BLaER1 treated with 17β-estradiol and CSF1 and Interleukin-3, amounts not matched to agents 10 nM and 100 nM (cell line): Measurements from ENCODE around the gene SH3D19.
"Not testable (repeated sequence)": the region's sequence is repeated elsewhere in the genome, so short reads cannot be mapped to it uniquely, and the experiment has no call there.

Experiments
- H3K27ac ChIP-seq, 11 experiments: shearing (Covaris generic); formaldehyde crosslinking; 2 replicates each; pipeline ENCODE4 v1.8.1; 2022
- H3K27me3 ChIP-seq, 11 experiments: shearing (Covaris generic); formaldehyde crosslinking; 2 replicates each; pipeline ENCODE4 v1.8.1; 2022
- H3K36me3 ChIP-seq, 11 experiments: shearing (Covaris generic); formaldehyde crosslinking; 2 replicates each; pipeline ENCODE4 v1.8.1; 2022
- H3K4me1 ChIP-seq, 10 experiments: shearing (Covaris generic); formaldehyde crosslinking; 2 replicates each; pipeline ENCODE4 v1.8.1; 2022
- H3K4me2 ChIP-seq, 11 experiments: shearing (Covaris generic); formaldehyde crosslinking; 2 replicates each; pipeline ENCODE4 v1.8.1; 2022
- H3K4me3 ChIP-seq, 10 experiments: shearing (Covaris generic); formaldehyde crosslinking; 2 replicates each; pipeline ENCODE4 v1.8.1; 2022
- H3K9ac ChIP-seq, 11 experiments: shearing (Covaris generic); formaldehyde crosslinking; 2 replicates each; pipeline ENCODE4 v1.8.1; 2022
- H3K9me3 ChIP-seq, 11 experiments: shearing (Covaris generic); formaldehyde crosslinking; replicated peaks in 1 of 11; 2 replicates each; pipeline ENCODE4 v1.8.1; 2022
- H4K20me1 ChIP-seq, 11 experiments: shearing (Covaris generic); formaldehyde crosslinking; 2 replicates each; pipeline ENCODE4 v1.8.1; 2022
- Cebpa-rat ChIP-seq, 11 experiments: shearing (Covaris generic); IDR thresholded peaks; 2 replicates each; pipeline ENCODE4 v1.8.1; 2022

The SH3D19 gene

DNA sequence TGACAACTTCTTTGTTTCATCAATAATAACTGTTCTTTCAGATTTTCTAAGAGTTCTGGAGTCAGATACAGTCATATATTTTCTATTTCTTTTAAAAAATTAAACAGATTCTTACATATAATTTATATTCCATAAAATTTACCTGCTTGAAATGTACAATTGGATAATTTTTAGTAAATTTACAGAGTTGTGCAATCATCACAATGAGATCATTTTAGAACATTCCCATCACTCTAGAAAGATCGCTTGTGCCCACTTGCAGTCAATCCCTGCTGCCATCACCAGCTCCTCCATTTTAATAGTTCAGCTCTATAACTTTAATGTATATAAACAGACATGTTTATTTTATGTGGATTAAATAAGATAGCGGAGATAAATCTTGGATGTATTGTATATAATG is 78.0 kb downstream of the SH3D19 start:
- Histone ChIP-seq H3K27ac (no peak overlapping the region), H3K4me1 (no peaks in the 10 kb centered on the region), H3K27me3 (no peaks in the 10 kb centered on the region), H3K4me3 (no peak overlapping the region), H3K9me3 (no peaks in the 10 kb centered on the region), H3K9ac (no peak overlapping the region), H3K36me3 (no peaks in the 10 kb centered on the region), H4K20me1 (no peaks in the 10 kb centered on the region), H3K4me2 (no peak overlapping the region)
- 0 out of 22 replicates have a peak, but pooled peaks of 1 of the 11 experiments have one; percentile 14 for TF ChIP-seq Cebpa-rat (IDR thresholded peaks at IDR 0.05)

DNA sequence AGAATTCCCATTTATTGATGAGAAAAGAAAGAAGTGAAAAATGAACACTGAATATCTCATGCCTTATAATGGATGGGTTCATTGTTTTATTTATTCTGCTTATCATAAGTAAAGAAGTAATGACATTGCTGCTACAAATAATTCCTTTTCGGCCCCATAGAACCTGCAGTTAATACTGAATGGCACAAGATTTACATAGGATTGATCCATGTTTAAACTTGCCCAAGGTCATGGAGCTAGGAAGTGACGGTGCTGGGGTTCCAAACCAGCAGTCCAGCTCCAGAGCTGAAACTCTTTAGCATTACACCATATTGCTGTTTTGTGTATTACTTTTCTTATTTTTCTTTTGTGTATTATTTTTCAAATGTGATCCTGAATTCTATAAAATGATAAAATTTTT is 78.7 kb downstream of the SH3D19 start:
- no peak overlapping the region for H3K27ac ChIP-seq
- H4K20me1 ChIP-seq: no peaks in the 10 kb centered on the region
- H3K4me2 ChIP-seq: no peak overlapping the region
- H3K4me1 ChIP-seq: no peaks in the 10 kb centered on the region
- H3K4me3 ChIP-seq: no peak overlapping the region
- no peaks in the 10 kb centered on the region for H3K9me3 ChIP-seq
- no peaks in the 10 kb centered on the region for H3K36me3 ChIP-seq
- H3K27me3 ChIP-seq: no peaks in the 10 kb centered on the region
- TF ChIP-seq Cebpa-rat (IDR thresholded peaks at IDR 0.05): no peak
- H3K9ac ChIP-seq: no peak overlapping the region

DNA sequence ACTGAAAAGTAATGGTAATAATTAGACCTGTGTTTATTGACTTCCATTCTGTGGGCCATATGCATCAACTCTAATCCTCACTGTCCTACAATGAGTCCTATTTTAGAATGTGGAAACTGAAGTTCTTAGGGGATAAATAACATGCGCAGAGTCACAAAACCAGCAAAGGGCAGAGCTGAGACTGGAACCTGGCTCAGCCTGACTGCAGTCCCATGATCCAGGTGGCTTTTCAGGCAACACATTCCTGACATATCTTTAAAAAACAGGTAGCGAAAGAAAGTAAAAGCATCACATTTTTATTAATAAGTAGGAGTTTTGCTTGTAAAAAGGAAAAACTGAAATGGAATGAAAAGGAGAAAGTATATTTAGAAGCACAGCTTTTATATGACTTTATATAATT is 83.1 kb downstream of the SH3D19 start:
- no peak overlapping the region for H3K4me3 ChIP-seq
- no peak overlapping the region for H3K9ac ChIP-seq
- no peak overlapping the region for H3K27ac ChIP-seq
- H3K4me1 ChIP-seq: no peaks in the 10 kb centered on the region
- H3K9me3 ChIP-seq: no peaks in the 10 kb centered on the region
- H3K36me3 ChIP-seq: no peaks in the 10 kb centered on the region
- H3K27me3 ChIP-seq: no peaks in the 10 kb centered on the region
- TF ChIP-seq Cebpa-rat (IDR thresholded peaks at IDR 0.05): no peak
- no peaks in the 10 kb centered on the region for H4K20me1 ChIP-seq
- no peak overlapping the region for H3K4me2 ChIP-seq

DNA sequence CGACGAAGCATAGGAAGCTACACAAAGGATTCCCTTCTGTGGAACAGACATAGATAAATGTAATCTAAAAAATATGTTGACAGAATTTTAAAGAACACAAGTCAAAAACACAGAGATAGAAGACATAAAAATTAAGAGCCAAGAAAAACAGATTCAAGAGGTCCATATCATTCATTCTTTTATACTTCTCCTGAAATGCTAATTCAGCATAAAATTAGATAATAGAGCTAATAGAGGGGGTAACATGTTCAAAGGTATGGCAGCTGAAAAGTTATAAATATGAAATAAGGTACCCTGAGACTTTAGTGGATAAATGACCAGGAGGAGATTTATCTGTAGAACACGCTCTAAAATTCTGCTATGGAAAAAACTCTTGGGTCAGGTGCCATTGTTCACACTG is 85.8 kb downstream of the SH3D19 start:
- no peaks in the 10 kb centered on the region for H3K36me3 ChIP-seq
- no peaks in the 10 kb centered on the region for H3K4me1 ChIP-seq
- H4K20me1 ChIP-seq: no peaks in the 10 kb centered on the region
- no peaks in the 10 kb centered on the region for H3K27me3 ChIP-seq
- H3K27ac ChIP-seq: no peak overlapping the region
- no peak for TF ChIP-seq Cebpa-rat (IDR thresholded peaks at IDR 0.05)
- H3K4me3 ChIP-seq: no peak overlapping the region
- no peak overlapping the region for H3K9ac ChIP-seq
- H3K4me2 ChIP-seq: no peak overlapping the region
- peaks cover 5 to 14% (median 8%) of the 10 kb centered on the region in 11 experiments; a peak in 20 of 22 replicates for H3K9me3 ChIP-seq

DNA sequence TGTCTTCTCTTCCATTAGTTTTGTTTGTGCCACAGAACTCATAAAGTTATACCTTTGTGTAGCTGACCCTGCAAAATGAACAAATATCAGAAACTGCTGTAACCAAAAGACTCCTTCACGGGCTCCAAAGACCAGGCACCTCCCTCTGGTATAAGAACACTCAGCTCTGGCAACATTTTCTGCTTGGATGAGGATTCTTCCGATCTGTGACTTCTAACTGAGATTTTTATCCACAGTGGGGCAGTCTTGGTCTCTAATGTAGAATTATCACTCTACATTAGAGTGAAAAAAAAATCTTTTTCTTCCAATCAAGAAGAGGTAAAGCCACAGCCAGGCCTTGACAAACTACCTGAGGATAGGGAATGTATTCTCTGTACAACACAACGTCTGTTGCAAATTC is 86.9 kb downstream of the SH3D19 start:
- Histone ChIP-seq H3K4me2 (no peak overlapping the region), H3K27me3 (no peaks in the 10 kb centered on the region), H3K9me3 (peaks cover 5 to 14% (median 8%) of the 10 kb centered on the region in 11 experiments; a peak in 20 of 22 replicates), H3K36me3 (no peaks in the 10 kb centered on the region), H3K4me1 (no peaks in the 10 kb centered on the region), H3K9ac (no peak overlapping the region), H3K27ac (no peak overlapping the region), H3K4me3 (no peak overlapping the region), H4K20me1 (no peaks in the 10 kb centered on the region)
- TF ChIP-seq Cebpa-rat (IDR thresholded peaks at IDR 0.05): no peak

DNA sequence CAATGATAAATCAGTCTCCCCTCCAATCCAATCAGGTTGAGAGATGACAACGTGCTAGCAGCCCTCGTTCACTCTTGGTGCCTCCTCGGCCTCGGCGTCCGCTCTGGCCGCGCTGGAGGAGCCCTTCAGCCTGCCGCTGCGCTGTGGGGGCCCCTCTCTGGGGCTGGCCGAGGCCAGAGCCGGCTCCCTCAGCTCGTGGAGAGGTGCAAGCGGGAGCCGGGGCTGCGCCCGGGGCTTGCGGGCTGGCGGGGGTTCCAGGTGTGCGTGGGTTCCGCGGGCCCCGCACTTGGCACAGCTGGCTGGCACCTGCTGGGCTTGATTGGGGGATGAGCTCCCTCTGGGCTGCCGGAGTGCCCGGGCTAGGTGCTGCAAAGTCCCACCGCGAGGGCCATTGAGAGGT is 89.4 kb downstream of the SH3D19 start:
- no peak overlapping the region for H3K27ac ChIP-seq
- no peaks in the 10 kb centered on the region for H3K4me1 ChIP-seq
- H3K27me3 ChIP-seq: no peaks in the 10 kb centered on the region
- no peak for TF ChIP-seq Cebpa-rat (IDR thresholded peaks at IDR 0.05)
- H4K20me1 ChIP-seq: no peaks in the 10 kb centered on the region
- H3K9ac ChIP-seq: no peak overlapping the region
- H3K36me3 ChIP-seq: no peaks in the 10 kb centered on the region
- H3K4me2 ChIP-seq: no peak overlapping the region
- H3K4me3 ChIP-seq: no peak overlapping the region
- peaks cover 5 to 14% (median 8%) of the 10 kb centered on the region in 11 experiments; a peak in 20 of 22 replicates for H3K9me3 ChIP-seq

DNA sequence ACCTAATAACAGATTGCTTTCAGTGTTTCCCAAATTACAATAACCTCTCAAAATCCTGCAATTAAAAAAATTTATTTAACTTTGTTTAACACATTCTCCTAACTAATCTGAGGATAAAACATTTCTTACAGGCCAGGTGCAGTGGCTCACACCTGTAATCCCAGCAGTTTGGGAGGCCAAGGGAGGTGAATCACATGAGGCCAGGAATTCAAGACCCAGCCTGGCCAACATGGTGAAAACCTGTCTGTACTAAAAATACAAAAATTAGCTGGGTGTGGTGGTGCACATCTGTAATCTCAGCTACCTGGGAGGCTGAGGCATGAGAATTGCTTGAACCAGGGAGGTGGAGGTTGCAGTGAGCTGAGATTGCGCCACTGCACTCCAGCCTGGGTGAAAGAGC is 90.0 kb downstream of the SH3D19 start:
- not testable (repeated sequence) for H3K36me3 ChIP-seq, H3K9ac ChIP-seq, H3K4me3 ChIP-seq, H3K4me1 ChIP-seq, H3K27ac ChIP-seq, H3K27me3 ChIP-seq, H4K20me1 ChIP-seq, H3K4me2 ChIP-seq
- H3K9me3 ChIP-seq: peaks cover 5 to 14% (median 8%) of the 10 kb centered on the region in 11 experiments; a peak in 20 of 22 replicates

DNA sequence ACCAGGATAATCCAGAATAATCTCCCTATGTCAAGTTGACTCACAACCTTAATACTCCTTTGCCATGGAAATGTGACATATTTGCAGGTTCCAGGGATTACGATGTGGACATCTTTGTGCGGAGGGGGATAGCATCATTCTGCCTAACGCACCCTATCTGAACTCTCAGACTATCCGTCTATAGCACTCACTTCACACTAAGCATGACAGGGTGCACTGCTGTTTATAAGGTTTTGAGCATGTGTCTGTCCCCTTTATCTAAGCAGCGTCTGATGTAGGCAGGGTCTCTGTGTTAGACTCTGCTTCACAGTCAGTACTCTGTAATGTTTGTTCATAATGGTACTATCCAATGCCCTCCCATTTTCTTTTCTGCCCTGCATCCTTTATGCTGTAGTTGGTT is 91.8 kb downstream of the SH3D19 start:
- no peak overlapping the region for H3K4me2 ChIP-seq
- H4K20me1 ChIP-seq: no peaks in the 10 kb centered on the region
- no peak overlapping the region for H3K9ac ChIP-seq
- no peaks in the 10 kb centered on the region for H3K27me3 ChIP-seq
- peaks cover 5 to 14% (median 8%) of the 10 kb centered on the region in 11 experiments; a peak in 20 of 22 replicates for H3K9me3 ChIP-seq
- no peaks in the 10 kb centered on the region for H3K36me3 ChIP-seq
- no peak overlapping the region for H3K27ac ChIP-seq
- no peak overlapping the region for H3K4me3 ChIP-seq
- no peaks in the 10 kb centered on the region for H3K4me1 ChIP-seq
- TF ChIP-seq Cebpa-rat (IDR thresholded peaks at IDR 0.05): no peak

DNA sequence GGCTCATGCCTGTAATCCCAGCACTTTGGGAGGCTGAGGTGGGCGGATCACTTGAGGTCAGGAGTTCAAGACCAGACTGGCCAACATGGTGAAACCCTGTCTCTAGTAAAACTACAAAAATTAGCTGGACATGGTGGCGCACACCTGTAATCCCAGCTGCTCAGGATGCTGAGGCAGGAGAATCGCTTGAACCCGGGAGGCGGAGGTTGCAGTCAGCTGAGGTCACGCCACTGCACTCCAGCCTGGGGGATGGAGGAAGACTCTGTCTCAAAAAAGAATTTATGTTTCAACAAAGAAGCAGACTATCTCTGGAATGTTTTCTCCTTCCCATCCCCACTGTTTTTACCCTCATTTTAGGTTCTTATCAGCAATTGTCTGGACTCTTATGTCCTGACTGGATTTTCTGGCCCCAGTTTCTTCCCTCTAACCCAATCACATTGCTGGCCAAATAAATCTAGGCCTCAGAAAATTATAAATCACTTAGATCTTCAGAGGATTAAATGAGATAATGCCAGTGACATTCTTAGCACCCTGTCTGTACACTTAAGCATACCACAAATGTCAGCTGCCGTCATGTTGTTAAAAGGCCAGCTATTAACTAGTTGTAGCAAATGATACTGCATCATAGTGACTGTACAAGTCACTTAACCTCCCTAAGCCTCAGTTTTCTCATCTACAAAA is 93.3 kb downstream of the SH3D19 start:
- Histone ChIP-seq H3K4me1 (no peaks in the 10 kb centered on the region), H3K27me3 (no peaks in the 10 kb centered on the region), H3K4me2 (no peak overlapping the region), H4K20me1 (no peaks in the 10 kb centered on the region), H3K9me3 (peaks cover 5 to 14% (median 8%) of the 10 kb centered on the region in 11 experiments; a peak in 20 of 22 replicates), H3K27ac (no peak overlapping the region), H3K36me3 (no peaks in the 10 kb centered on the region), H3K9ac (no peak overlapping the region), H3K4me3 (no peak overlapping the region)
- no peak for TF ChIP-seq Cebpa-rat (IDR thresholded peaks at IDR 0.05)
